ENCODE measurements around the gene IL12A. TPM values are rescaled to one million over a fixed set of nuclear protein-coding genes. Genes with fewer than 3 reads are reported as not detected.
A peak's percentile ranks its signal among the peaks of the same experiment; 100 is the strongest.

Gene IL12A
- total RNA-seq, 1 experiment from 2014 or later = 1.0 TPM

- peak; percentile 30 for ATAC-seq
- no peak for TF ChIP-seq NR1H2 (CRISPR knock-in tag; IDR thresholded peaks at IDR 0.05)
- TF ChIP-seq JUN (CRISPR knock-in tag; IDR thresholded peaks at IDR 0.05) = no peak
- TF ChIP-seq ZNF281 (CRISPR knock-in tag; IDR thresholded peaks at IDR 0.05) = no peak
- TF ChIP-seq ATF6 (CRISPR knock-in tag; IDR thresholded peaks at IDR 0.05) = no peak
- TF ChIP-seq ATF3 (CRISPR knock-in tag; conservative IDR thresholded peaks at IDR 0.05) = no peak
- TF ChIP-seq KAT7 (CRISPR knock-in tag; IDR thresholded peaks at IDR 0.05; ENCODE audit: borderline replicate concordance) = no peak
- Mint-ChIP-seq H3K4me1 (no peaks in the 10 kb centered on the region), H3K27me3 (ENCODE audit: low read depth) (no peaks in the 10 kb centered on the region), H3K36me3 (no peaks in the 10 kb centered on the region), H3K4me3 (no peak overlapping the region), H3K27ac (no peak overlapping the region), H3K9me3 (no peaks in the 10 kb centered on the region)
- no peak for DNase-seq (ENCODE audit: low spot score)
- ChIA-PET CTCF (interaction anchor here (0.9 kb wide), 1 partner anchor 86 kb away, joined by 3 read pairs; no protein-coding TSS in a partner anchor), POLR2A (no interaction called here)
Measured at GRCh38 chr3:159971311-159971710, 17.3 kb upstream of the IL12A start.

GRCh38 chr3:159977295-159977694 is 11.3 kb upstream of the IL12A start:
- no peak overlapping the region for H3K27ac Mint-ChIP-seq
- no peaks in the 10 kb centered on the region for H3K36me3 Mint-ChIP-seq
- H3K27me3 Mint-ChIP-seq (ENCODE audit: low read depth) = no peaks in the 10 kb centered on the region
- ChIA-PET CTCF (interaction anchor here (1.6 kb wide), 1 partner anchor 11 kb away, joined by 6 read pairs; the partner anchor contains the start of gene IL12A), POLR2A (no interaction called here)
- no peak overlapping the region for H3K4me3 Mint-ChIP-seq
- no peak for TF ChIP-seq ZNF263 (CRISPR knock-in tag; IDR thresholded peaks at IDR 0.05; ENCODE audit: low read depth)
- peak; percentile 95 for TF ChIP-seq GABPB1 (CRISPR knock-in tag; IDR thresholded peaks at IDR 0.05)
- peaks cover 13% of the 10 kb centered on the region for H3K9me3 Mint-ChIP-seq
- ATAC-seq (no peak), DNase-seq (ENCODE audit: low spot score) (no peak)
- H3K4me1 Mint-ChIP-seq = no peaks in the 10 kb centered on the region

- no peak for ATAC-seq
- TF ChIP-seq EMX1 (CRISPR knock-in tag; IDR thresholded peaks at IDR 0.05) (no peak), MYBL2 (CRISPR knock-in tag; IDR thresholded peaks at IDR 0.05) (no peak), ZNF532 (CRISPR knock-in tag; IDR thresholded peaks at IDR 0.05; ENCODE audit: borderline replicate concordance) (no peak), MAX (CRISPR knock-in tag; IDR thresholded peaks at IDR 0.05) (no peak), ATF6 (CRISPR knock-in tag; IDR thresholded peaks at IDR 0.05) (no peak), GTF2I (CRISPR knock-in tag; conservative IDR thresholded peaks at IDR 0.05) (no peak), TP53 (CRISPR knock-in tag; IDR thresholded peaks at IDR 0.05) (no peak), ZNF232 (CRISPR knock-in tag; IDR thresholded peaks at IDR 0.05) (no peak), ZBTB43 (CRISPR knock-in tag; IDR thresholded peaks at IDR 0.05) (no peak), NFE2L1 (CRISPR knock-in tag; IDR thresholded peaks at IDR 0.05) (no peak), SP1 (CRISPR knock-in tag; conservative IDR thresholded peaks at IDR 0.05) (no peak), HMGA2 (CRISPR knock-in tag; IDR thresholded peaks at IDR 0.05) (no peak), ETV6 (CRISPR knock-in tag; IDR thresholded peaks at IDR 0.05) (no peak)
- H3K27me3 Mint-ChIP-seq (ENCODE audit: low read depth) = no peaks in the 10 kb centered on the region
- no peak overlapping the region for H3K4me3 Mint-ChIP-seq
- no peak for DNase-seq (ENCODE audit: low spot score)
- H3K9me3 Mint-ChIP-seq = peaks cover 13% of the 10 kb centered on the region
- ChIA-PET POLR2A (no interaction called here), CTCF (interaction anchor here (1.3 kb wide), 1 partner anchor 10 kb away, joined by 9 read pairs; the partner anchor contains the start of gene IL12A)
- H3K4me1 Mint-ChIP-seq = no peaks in the 10 kb centered on the region
- H3K36me3 Mint-ChIP-seq = no peaks in the 10 kb centered on the region
- no peak overlapping the region for H3K27ac Mint-ChIP-seq
Measured at GRCh38 chr3:159978353-159978752, 10.3 kb upstream of the IL12A start.

All from WTC11 (cell line).